ENCODE data around the gene TPR.

Gene TPR

DNA sequence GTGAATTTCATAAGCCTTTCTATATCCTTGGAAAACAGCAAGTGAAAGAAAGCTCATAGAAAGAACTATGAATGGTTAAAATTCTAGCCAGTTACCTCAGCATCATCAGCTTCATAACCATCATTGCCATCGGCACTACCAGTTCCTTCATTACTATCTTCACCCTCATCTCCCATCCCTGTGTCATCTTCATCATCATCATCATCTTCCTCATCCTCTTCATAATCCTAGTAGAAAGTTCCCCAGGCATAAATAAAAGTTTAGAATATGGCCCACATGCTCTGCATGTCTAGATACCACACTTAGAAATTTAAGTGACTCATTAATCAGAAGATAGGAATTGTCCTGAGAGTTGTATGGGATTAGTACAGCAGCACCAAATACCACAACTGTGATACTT is 49.0 kb downstream of the TPR start:
- no peak for DNase-seq

DNA sequence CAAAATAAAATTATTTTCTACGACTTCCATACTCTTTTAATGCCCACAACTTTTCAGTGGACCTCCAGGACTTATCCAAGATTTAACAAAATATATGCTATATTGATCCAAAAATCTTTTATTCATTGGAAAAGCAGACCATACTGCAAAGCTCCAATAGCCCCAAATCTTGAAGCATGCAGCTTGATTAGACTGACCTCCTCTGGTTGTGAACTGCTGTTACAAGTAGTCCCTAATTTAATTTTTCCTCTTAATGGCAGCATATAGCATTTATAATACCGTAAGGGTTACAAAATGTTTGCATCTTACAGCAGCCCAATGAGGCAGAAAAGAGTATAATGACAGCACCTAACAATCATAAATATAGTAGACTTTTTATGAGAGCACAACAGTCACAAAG is 49.8 kb downstream of the TPR start:
- no peak for DNase-seq

DNA sequence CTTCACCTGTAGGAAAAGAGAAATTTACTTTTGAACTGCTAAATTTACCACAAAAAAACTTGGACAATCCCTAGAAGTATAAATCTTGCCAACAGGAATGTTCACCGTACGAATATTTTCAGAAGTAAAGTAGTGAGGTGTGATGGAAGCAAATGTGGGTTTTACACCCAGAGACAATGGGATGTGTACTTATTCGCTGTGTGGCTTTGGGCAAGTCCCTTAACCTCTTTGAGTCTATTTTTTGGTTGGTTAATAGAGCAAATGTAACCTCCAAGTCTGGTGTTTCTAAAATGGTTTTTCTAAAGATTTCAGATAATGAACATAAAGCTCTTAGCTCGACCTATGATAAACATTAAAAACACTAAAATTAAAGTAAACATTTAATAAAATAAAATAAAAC is 51.2 kb downstream of the TPR start:
- no peak for DNase-seq

DNA sequence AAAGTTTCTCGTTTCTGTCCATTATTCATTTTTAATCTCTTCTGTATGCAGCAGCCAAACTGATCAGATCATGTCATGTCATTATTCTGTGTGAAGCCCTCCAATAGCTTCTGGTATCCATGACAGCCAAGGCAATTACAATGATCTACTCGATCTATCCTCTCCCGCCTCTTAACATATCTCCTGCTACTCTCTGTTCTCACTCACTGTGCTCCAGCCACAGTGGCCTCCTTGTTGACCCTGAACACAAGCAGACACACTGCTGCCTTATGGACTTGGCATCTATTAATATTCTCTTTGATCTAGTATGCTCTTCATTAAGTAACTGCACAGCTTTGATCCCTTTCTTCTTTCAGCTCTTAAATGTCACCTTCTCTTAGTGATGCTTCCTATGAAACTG is 59.5 kb downstream of the TPR start:
- DNase-seq = no peak

DNA sequence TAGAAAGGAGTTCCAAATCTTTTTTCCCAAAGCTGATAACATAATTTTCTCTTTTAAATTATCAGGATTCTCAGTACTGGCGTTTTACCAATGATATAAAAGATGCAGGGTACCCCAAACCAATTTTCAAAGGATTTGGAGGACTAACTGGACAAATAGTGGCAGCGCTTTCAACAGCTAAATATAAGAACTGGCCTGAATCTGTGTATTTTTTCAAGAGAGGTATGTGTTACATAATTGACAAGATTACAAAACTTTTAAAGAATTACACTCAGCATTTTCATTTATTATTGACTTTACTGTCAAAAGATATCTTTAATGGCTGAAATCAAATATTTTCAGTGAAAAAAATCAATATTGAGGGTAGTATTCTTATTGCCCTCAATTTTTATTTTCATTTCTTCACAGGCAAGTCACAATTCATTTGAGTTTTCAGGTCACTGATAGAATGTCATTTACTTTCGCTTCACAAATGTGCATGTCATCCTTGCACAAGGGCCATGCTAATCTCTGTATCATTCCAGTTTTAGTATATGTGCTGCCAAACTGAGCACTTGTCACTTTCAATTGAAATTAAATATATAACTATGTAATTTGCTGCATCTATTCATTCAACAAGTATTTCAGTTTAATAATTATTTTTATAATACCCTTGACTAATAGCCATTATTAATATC is 63.5 kb downstream of the TPR start:
- DNase-seq = no peak

DNA sequence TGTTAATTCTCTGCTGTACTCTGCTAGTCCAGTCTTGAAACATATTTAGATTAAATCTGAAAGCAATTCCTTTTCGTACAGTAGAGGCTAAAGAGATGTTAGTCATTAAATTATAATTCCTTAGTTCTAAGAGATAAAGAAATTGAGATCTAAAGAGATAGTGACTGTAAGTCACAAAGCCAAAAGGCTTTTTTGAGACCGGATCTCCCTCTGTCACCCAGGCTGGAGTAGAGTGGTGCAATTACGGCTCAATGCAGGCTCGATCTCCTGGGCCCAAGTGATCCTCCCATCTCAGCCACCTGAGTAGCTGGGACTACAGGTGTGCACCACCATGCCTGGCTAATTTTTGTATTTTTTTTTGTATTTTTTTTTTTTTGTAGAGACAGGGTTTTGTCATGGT is 64.7 kb downstream of the TPR start:
- no peak for DNase-seq

DNA sequence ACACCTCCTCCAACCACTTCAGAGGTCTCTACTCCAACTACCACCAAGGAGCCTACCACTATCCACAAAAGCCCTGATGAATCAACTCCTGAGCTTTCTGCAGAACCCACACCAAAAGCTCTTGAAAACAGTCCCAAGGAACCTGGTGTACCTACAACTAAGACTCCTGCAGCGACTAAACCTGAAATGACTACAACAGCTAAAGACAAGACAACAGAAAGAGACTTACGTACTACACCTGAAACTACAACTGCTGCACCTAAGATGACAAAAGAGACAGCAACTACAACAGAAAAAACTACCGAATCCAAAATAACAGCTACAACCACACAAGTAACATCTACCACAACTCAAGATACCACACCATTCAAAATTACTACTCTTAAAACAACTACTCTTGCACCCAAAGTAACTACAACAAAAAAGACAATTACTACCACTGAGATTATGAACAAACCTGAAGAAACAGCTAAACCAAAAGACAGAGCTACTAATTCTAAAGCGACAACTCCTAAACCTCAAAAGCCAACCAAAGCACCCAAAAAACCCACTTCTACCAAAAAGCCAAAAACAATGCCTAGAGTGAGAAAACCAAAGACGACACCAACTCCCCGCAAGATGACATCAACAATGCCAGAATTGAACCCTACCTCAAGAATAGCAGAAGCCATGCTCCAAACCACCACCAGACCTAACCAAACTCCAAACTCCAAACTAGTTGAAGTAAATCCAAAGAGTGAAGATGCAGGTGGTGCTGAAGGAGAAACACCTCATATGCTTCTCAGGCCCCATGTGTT is 66.6 kb downstream of the TPR start:
- no peak for DNase-seq

DNA sequence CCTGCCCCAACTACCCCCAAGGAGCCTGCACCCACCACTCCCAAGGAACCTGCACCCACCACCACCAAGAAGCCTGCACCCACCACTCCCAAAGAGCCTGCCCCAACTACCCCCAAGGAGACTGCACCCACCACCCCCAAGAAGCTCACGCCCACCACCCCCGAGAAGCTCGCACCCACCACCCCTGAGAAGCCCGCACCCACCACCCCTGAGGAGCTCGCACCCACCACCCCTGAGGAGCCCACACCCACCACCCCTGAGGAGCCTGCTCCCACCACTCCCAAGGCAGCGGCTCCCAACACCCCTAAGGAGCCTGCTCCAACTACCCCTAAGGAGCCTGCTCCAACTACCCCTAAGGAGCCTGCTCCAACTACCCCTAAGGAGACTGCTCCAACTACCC is 67.6 kb downstream of the TPR start:
- DNase-seq = no peak

DNA sequence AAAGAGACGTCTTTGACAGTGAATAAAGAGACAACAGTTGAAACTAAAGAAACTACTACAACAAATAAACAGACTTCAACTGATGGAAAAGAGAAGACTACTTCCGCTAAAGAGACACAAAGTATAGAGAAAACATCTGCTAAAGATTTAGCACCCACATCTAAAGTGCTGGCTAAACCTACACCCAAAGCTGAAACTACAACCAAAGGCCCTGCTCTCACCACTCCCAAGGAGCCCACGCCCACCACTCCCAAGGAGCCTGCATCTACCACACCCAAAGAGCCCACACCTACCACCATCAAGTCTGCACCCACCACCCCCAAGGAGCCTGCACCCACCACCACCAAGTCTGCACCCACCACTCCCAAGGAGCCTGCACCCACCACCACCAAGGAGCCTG is 68.5 kb downstream of the TPR start:
- no peak for DNase-seq

DNA sequence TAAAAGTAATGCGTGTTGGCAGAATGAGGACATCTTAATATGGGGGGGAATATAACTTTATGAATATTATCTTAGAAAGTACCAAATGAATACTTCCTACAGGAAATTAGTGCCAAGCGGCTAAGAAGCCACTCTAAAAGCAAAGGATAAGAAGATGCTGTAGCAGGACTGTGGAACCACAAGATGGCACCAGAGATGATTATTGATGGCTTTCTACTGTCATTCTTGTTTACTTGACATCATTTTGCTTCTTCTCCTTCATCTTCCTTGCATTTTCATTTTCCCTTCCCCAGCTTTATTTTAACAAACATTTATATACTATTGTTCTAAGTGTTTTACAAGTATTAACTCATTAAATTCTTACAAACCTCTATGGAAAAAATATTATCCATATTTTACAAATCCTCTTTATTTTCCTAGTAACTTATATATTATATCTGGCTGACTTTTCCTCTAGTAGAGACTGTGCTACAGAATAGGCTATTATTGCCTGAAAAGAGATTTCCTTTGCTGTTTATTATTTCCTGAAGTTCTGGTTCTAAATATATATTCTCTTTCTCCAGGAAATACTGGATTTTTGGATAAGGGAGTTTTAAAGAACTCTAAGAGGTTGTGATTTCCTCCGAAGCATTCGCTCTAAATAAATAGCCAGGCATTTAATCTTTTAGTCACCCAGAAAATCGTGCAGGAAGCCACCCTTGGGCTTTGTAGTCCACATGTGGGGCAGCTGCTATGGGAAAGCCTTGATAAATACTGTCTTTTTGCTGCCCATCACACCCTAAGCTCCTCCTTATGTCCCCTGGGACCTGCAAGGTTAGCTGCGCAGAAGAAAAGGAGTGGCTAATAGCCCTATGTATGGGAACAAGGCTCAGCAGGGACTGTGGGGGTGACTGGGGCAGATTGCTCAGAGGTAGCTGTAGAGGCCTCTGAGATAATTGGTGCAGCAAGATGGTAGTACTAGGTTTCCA is 69.8 kb downstream of the TPR start:
- DNase-seq = no peak

DNA sequence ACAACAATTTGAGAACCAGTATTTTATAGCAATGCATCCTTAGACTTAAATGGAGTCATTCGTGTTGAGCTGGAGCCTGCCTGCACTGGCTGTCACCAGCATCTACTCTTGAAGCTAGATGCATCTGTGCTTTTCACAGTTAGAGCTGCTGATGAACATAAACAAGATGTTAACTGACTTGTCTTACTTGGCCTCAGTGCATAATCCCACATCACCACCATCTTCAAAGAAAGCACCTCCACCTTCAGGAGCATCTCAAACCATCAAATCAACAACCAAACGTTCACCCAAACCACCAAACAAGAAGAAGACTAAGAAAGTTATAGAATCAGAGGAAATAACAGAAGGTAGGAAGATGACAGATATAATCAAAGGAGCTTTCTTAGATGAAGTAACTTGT is 71.1 kb downstream of the TPR start:
- no peak for DNase-seq

DNA sequence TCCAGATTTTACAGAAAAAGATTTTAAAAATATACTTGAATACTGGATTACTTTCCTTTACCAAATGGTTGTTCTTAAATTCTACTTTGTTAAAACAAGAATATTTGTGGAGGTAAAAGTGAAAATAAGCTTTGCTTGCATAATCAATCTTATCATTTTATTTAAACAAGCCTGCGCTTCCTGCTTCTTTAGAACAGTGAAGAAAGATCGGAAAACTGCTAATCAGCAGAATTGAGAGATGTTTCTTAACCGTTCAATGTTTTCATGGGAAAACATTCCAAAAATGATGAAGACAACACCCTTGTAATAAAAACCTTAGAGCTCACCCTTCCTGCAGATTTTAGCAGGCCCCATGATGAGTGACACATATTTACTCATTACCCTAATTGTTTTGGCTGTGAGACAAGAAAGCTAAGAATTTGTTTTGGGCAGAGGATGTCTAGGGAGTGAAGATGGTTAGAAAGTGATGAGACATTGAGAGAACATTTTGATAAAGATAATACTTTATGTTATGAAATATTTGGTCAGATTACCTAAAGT is 72.6 kb downstream of the TPR start:
- no peak for DNase-seq

DNA sequence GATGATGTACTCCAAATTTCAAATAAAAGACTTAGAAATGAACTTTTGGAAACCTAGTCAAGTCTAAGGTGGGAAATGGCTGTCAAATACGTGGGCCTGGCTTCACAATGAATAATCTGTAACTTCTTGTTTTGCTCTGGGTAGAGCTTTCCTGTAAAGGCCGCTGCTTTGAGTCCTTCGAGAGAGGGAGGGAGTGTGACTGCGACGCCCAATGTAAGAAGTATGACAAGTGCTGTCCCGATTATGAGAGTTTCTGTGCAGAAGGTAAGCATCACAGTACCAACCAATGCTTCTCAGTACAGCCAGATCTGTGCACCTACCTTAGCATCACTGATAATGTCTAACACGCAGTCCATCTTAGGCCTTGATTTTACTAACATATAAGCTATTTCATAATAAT is 73.6 kb downstream of the TPR start:
- no peak for DNase-seq

DNA sequence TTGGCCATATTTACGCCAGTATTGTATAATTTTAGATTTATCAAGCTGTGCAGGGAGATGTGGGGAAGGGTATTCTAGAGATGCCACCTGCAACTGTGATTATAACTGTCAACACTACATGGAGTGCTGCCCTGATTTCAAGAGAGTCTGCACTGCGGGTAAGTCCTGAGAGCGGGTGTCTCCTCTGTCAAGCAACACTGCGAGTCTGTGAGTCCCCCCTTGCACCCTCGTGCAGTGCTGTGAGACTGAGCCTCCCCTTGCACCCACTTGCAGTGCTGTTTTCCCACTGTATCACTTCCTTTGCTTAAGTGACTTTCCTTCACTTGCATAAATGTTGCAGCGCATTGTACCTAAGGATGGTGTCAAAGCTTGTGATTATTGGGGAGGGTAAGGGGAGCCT is 75.0 kb downstream of the TPR start:
- DNase-seq = no peak

DNA sequence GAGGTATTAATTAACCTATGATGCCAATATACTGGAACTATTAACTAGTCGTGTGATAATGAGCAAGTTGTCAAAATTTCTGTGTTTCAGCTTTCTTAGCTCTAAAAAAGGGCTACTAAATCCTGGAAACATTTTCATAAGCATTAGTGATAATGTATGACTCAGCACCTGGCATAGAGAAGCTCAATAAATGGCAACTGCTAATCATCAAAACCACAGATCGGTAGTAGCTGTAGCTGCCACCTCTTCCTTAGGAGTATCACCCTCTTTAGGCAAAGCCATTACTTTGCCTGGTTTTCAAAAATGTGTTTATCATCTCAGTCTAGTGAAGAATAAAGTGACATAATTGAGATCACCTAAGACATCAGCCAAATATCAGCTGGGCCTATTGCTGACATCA is 75.5 kb downstream of the TPR start:
- no peak for DNase-seq

DNA sequence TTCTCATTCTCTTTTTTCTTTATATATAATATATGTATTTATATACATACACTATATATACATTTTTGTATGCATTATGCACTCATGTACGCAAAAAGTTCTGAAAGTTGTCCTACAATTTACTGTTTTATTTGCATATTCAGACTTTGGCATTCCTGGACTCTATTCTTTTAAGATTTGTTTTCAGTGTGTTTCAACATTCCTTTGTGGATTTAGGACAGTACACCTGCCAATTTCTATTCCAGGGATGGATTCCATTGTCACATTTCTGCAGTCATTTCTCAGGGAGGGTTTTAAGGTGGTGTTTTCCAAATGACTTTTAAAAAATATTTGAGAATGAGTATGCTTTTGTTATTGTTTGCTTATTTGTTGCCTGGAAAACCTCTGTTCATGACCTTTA is 76.2 kb downstream of the TPR start:
- no peak for DNase-seq

DNA sequence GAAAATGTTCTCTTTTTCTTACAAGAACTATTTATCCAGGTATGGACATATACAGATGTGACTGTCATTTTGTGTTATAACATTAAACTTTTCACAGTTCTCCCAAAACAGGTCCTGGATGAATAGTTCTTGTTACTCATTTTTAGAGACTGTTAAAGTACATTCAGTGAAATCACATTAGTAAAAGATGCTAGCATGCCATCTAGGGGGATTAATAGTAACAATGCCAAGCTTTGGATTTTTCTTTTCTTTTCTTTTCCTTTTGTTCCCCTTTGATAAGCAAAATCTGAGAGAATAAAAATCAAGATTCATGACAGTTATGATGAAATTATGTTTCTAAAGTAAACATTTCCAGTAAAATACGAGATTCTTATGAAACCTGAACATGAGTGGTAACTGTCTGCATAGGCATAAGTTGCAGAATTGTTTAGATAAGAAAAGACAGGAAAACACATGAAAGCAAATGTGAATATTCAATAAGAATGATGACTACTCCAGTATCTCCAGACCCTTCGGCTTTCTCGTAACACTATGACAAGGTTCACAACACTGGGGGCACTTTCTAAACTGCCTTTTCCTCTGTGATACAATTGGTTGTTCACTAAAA is 77.5 kb downstream of the TPR start:
- DNase-seq = no peak

DNA sequence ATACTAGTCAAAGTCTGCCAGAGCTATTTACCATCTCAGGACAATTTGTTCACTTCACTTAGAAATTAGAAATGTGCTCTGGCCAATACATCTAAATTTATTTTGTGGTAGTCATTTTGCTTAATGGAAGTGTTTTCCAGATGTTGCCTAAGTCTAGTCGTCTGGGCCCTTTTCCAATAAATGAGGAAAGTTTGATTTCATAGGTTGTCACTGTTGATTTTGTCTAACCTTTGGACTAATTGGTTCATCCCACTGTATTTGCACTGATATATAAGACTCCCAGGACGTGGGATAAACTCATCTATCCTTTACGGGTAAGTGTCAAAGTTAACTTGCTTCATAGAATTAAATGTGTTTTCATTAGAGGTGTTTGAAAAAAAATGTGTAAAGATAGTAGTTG is 79.1 kb downstream of the TPR start, which contains the start of gene PRG4:
PRG4 (plus strand) TSS at position 300 of the 400 bp plus-strand sequence.
- DNase-seq = no peak

DNA sequence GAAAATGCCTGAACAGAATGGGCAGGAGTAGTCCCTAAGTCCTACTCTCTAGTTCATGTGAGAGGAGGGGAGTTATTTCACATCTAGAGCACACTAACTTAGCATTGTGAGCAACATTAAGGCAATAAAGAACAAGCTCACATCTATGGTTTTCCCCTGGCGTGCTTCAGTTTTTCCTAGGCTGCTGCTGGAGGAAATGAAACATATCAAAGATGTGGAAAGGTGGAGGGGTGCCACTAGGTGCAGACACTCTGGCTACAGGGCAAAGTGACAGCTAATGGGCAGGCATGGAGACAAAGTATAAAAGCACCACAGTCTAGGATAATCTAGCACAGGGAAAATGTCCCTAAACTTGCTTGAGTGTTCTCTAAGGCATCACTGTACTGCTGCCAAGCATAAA is 82.2 kb downstream of the TPR start:
- DNase-seq = no peak

DNA sequence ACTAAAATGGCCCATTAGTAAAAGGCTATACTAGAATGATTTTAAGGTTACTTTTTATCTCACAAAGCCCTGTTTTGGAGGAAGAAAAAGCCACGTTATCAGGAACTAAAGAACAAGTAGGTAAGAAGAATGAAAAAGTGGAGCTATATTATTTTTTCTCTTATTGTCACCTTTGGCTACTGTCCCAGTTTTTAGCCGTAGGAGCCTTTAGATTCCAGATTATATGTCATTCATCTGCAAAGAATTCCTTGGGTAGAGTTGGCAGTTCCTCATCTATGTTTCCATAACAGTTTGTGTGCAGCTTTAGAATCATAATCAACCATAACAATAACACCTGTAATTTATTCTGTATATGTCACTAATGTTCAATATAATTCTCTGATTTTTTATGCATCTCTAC is 83.8 kb downstream of the TPR start:
- no peak for DNase-seq

DNA sequence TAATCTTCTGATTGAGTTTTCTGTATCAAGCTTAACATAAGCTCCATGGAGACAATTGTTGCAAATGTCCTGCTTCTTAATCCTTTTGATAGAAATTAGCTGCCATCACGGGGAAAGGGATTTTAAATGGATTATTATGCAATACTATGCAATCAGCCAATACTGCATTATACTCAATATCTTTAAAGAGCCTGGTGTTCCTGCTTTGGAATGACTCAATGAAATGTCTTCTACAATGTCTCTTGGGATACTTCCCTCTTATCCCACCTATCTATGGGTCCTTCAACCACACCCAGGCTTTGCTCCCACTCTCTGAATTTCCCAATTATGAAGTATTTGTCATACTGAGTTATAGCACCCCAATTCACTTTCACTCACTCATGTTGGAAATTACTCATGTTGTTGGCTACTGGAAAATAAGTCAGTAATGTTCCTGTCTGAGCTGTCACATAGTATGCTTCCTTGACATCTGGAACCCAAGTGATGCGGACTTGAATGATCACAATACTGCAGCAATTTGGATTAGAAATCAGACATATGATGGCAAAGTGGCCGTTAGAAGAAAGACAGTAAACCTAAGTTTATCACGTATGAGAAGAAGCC is 85.0 kb downstream of the TPR start:
- DNase-seq = no peak

DNA sequence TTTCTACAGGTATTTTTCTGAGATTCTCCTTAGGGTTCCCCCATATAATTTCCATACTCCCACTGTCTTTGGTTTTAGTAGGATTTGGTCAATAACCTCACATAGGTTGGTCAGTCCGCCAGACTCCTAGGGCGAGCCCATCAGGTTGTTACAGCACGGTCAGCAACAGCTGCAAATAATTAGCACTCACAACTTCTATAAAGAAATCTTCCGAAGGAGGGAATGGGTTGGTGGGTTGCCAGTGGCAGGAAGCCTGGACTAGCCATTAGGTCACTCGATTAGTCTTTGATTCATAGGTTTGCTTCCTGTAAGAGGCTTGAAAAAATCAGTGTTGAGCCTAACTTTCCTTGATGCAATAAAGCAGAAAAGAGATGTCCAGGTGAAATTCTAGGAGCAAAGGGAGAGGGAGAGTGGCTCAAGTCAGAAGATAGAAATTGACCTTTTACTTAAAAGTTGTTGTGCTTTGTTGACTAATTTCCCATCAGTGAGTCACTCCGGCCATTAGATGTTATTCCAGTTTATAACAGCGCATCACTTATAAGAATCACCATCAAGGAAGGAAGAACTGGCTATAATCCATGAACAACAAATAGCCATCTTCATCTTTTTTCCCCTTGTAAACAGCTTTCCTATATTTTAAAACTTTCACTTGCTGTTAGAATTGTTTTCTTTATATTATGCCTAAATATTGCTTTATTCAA is 88.3 kb downstream of the TPR start:
- DNase-seq = no peak
